ENCODE results near the gene MYO5C. TPM values are rescaled to one million over a fixed set of nuclear protein-coding genes. Genes with fewer than 3 reads are reported as not detected.
A peak's percentile ranks its signal among the peaks of the same experiment; 100 is the strongest.

MYO5C gene
- polyA plus RNA-seq, 12 donors = 5.4 to 13.2 (median 8.0) TPM; not detected in 1

GRCh38 chr15:52278636-52279367 lies 16.8 kb downstream of the MYO5C start:
- no peak for DNase-seq

DNA sequence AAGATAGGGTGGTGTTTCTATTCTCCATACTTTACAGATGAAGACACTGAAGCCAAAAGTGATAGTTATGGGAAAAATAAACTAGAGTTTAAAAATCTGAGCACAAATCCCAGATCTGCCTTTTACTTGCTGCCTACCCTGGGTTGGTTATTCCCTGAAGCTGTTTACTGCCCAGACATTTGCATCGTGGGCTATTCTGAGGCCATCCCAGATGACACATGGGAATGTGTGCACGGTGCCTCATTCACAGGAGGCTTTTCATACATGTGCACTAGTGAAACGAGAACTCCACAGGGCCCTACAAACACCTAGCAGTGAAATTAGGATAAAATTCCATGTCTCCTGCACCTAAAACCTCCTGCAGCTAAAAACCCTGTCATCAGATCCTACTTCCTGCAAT lies 17.5 kb downstream of the MYO5C start:
- DNase-seq = no peak

- no peak for DNase-seq
Measured at GRCh38 chr15:52277575-52277974, 18.0 kb downstream of the MYO5C start.

GRCh38 chr15:52276256-52276770 lies 19.3 kb downstream of the MYO5C start:
- no peak for DNase-seq

DNA sequence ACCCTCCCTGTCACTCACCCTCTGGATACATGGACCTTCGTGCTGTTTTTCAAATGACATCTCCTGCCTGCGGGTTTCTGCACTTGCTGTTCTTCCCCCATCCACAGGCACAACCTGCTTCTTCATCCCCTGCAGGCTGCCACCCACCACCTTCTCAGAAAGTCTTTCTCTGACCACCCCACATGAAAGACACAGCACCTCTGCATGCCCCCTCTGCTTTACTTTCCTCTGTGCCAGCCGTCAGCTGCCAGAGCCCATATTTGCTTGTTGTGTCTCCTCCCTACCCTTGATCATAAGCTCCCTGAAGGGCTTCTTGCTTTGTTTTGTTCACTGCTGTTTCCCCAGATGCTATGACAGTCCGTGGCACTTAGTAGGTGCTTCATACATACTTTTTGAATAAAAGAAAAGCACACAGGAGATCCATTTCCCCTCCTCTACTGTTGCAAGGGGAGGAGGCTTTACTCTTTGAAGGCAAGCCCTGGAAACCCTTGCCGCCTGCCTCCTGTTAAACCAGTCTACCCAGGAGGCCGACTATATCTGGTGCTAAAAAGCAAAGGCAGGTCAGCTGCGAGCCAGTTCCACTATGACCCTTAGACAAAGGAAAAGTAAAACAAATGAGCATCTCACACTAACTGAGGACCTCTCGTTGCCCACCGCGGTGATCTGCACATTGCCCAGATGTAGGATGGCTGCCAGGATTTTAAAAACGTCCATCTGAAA lies 31.9 kb downstream of the MYO5C start:
- no peak for DNase-seq

- DNase-seq = no peak
Measured at GRCh38 chr15:52262364-52262763, 33.2 kb downstream of the MYO5C start.

DNA sequence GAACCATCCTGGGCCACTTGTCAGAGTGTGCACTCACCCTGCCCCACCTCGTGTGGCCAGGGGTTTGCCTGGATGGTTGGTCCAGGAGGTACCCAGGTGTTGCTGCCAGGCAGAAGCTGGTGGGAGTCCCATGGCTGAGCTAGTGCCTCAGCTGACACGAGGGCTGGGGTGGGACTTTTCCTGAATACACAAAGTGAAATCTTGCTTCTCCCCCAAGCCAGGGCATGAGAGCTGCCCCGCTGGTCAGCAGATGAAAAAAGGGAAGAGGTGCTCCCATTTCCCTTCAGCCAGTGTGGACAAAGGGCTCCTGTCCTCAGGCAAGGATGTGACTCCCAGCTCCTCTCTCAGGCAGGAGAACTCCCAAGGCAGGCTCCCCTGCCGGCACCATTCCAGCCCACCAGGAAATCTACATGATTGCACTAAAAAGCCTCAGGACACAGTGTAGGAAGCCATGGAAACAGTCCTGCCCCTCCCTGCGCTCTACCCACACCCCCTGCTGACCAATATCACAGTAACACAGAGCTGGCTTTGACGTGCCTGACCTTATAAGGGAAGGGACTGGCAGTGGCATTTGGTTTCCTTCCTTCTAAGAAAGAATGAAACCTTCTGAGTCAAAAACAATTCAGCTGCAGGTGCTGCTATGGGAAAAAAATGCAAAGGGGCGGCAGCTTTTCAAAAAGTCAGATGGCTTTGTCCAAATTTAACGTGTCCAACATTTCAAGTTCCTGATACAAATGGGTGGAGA lies 33.9 kb downstream of the MYO5C start:
- no peak for DNase-seq

GRCh38 chr15:52261026-52261425 lies 34.6 kb downstream of the MYO5C start:
- DNase-seq = no peak

- no peak for DNase-seq
Measured at GRCh38 chr15:52259503-52259902, 36.1 kb downstream of the MYO5C start.

- no peak for DNase-seq
Measured at GRCh38 chr15:52258461-52258860, 37.1 kb downstream of the MYO5C start.

DNA sequence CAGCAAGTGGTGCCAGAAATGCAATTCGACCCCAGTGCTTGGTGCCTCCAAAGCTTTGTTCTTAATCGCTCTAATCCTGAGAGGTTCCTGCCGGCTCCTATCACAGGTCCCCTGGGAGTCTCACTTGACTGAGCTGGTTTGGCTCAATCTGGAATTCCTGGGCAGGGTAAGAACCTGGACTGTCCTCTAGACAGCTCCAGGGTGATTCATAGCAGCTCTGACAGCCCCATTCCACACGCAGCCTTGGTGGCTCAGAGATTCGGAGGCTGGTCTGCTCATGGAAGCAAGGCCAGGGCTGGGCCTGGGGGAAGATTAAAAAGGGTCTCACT lies 37.9 kb downstream of the MYO5C start:
- no peak for DNase-seq

- DNase-seq = peak; percentile 25
Measured at GRCh38 chr15:52256930-52257733, 38.5 kb downstream of the MYO5C start.

- peak; percentile 87 for DNase-seq
Measured at GRCh38 chr15:52256366-52256765, 39.2 kb downstream of the MYO5C start.

- DNase-seq = no peak
Measured at GRCh38 chr15:52255935-52256334, 39.7 kb downstream of the MYO5C start.

- no peak for DNase-seq
Measured at GRCh38 chr15:52255008-52255407, 40.6 kb downstream of the MYO5C start.

- DNase-seq = no peak
Measured at GRCh38 chr15:52254391-52254790, 41.2 kb downstream of the MYO5C start.

- DNase-seq = no peak
Measured at GRCh38 chr15:52252781-52253180, 42.8 kb downstream of the MYO5C start.

DNA sequence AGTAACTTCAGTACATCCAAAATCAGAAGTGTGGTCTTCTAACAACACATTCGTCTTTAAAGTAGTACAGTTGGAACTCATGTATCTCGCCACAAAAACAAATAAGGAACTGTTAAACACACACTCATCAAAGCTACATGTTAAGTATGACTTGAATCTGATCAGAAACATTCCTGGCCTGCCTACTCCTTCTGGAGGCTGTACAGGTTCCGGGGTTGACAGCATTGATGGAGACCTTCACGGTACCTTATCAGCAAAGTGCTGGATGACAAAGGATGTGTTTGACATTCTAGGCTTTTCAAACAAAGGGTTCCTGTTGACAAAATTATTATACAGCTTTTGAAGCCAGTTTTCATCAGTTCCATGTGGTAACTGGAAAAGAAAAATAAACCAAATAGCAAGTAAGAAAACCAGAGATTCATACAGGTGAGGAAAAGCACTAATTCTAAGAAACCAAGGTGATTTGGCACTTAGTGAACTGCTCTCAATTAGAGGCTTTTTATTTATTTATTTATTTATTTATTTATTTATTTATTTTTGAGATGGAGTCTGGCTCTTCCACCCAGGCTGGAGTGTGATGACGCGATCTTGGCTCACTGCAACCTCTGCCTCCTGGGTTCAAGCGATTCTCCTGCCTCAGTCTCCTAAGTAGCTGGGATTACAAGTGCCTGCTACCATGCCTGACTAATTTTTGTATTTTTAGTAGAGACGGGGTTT lies 44.3 kb downstream of the MYO5C start:
- DNase-seq = no peak

GRCh38 chr15:52247461-52247860 lies 48.1 kb downstream of the MYO5C start:
- DNase-seq = no peak

DNA sequence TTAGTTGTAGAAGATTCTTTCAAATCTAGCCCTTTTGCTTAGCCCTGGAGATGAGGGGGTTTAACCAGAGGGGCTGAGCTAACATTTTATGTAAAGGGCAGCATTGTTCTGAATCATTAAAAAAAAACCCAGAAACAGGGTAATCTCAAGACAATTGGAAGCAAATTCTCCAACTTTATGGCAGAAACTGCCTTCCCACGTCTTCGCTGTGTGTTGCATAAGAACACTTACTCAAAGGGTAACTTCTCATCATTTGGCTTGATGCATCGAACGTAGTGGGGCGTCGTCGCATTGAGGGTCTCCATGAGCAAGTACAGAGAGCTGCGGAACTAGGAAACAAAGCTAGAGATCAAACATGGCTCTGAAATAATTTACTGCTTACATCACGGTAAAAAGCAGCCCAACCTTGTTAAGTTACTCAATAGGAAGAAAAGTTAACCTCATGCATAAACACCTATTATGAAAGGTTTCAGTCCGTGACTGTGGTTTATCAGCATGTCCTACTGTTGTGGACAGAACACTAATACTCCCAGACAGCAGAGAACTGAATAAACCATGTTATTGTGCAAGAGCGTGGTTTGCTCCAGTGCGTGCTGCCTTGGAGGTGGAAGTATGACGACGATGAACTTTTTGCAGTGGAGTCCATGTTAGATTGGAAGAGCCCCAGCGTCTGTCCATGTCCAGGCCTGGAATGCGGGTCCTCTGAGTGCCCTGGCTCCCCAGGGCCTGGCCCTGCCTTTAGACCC lies 48.7 kb downstream of the MYO5C start:
- no peak for DNase-seq
